Renal cortex interstitium (tissue), 15 donors: ENCODE measurements around the gene ZKSCAN2. TPM values are rescaled to one million over a fixed set of nuclear protein-coding genes. Genes with fewer than 3 reads are reported as not detected.

ENCODE experiments used
- DNase-seq, 11 donors: peaks; one replicate each; pipeline ENCODE4 v3.0.0-alpha.2; 2013; ENCODE audit warnings: low read depth in 9 of 11, low spot score in 4 of 11; ENCODE audit errors: extremely low read depth in 1 of 11
- long read RNA-seq, 16 experiments: transcript quantifications; one replicate each; lab custom pipeline, GENCODE V29; 2026
- polyA plus RNA-seq, 3 donors: library from polyadenylated mRNA; unstranded; fragments of 120-200 nt; gene quantifications; one replicate each; pipeline ENCODE4 v1.2.1, GENCODE V29; 2013; ENCODE audit not compliant: insufficient read length in 3 of 3

ZKSCAN2 gene
- polyA plus RNA-seq, result 10 to 100 TPM; 10.8 to 13.6 (median 12.4) TPM
- long read RNA-seq, donor 1, full-length matches to known transcripts, result 2 of 2 reads
- long read RNA-seq, donor 1, partial matches to known transcripts, result 0 of 2 reads
- long read RNA-seq, donor 1, other reads (novel, unspliced or antisense), result 0 of 2 reads
- long read RNA-seq, donor 2, partial matches to known transcripts, result 0 of 2 reads
- long read RNA-seq, donor 2, other reads (novel, unspliced or antisense), result 0 of 2 reads
- long read RNA-seq, donor 3, full-length matches to known transcripts, result 2 of 2 reads
- long read RNA-seq, donor 3, partial matches to known transcripts, result 0 of 2 reads
- long read RNA-seq, donor 3, other reads (novel, unspliced or antisense), result 0 of 2 reads
- long read RNA-seq, donor 4, full-length matches to known transcripts, result 2 of 2 reads
- long read RNA-seq, donor 4, partial matches to known transcripts, result 0 of 2 reads
- long read RNA-seq, donor 4, other reads (novel, unspliced or antisense), result 0 of 2 reads
- long read RNA-seq, donor 5, result 0 reads
- long read RNA-seq, donor 6, full-length matches to known transcripts, result 2 of 12 reads
- long read RNA-seq, donor 6, partial matches to known transcripts, result 10 of 12 reads
- long read RNA-seq, donor 6, other reads (novel, unspliced or antisense), result 0 of 12 reads
- long read RNA-seq, donor 7, result 0 reads
- long read RNA-seq, donor 8, result 0 reads
- long read RNA-seq, donor 9, full-length matches to known transcripts, result 2 of 2 reads
- long read RNA-seq, donor 9, partial matches to known transcripts, result 0 of 2 reads
- long read RNA-seq, donor 9, other reads (novel, unspliced or antisense), result 0 of 2 reads
- long read RNA-seq, donor 10, full-length matches to known transcripts, result 4 of 4 reads
- long read RNA-seq, donor 10, partial matches to known transcripts, result 0 of 4 reads
- long read RNA-seq, donor 10, other reads (novel, unspliced or antisense), result 0 of 4 reads
- long read RNA-seq, donor 11, full-length matches to known transcripts, result 3 of 3 reads
- long read RNA-seq, donor 11, partial matches to known transcripts, result 0 of 3 reads
- long read RNA-seq, donor 11, other reads (novel, unspliced or antisense), result 0 of 3 reads
- long read RNA-seq, donor 12, full-length matches to known transcripts, result 1 of 1 reads
- long read RNA-seq, donor 12, partial matches to known transcripts, result 0 of 1 reads
- long read RNA-seq, donor 12, other reads (novel, unspliced or antisense), result 0 of 1 reads
- long read RNA-seq, donor 13, result 0 reads
- long read RNA-seq, donor 14, full-length matches to known transcripts, result 1 of 1 reads
- long read RNA-seq, donor 14, partial matches to known transcripts, result 0 of 1 reads
- long read RNA-seq, donor 14, other reads (novel, unspliced or antisense), result 0 of 1 reads
- long read RNA-seq, donor 15, result 0 reads
- long read RNA-seq, donor 16, full-length matches to known transcripts, result 4 of 19 reads
- long read RNA-seq, donor 16, partial matches to known transcripts, result 15 of 19 reads
- long read RNA-seq, donor 16, other reads (novel, unspliced or antisense), result 0 of 19 reads

GRCh38 chr16:25257470-25257955, at the start of gene ZKSCAN2:
TSS of gene ZKSCAN2 (minus strand) at chr16:25257845. CDS start at chr16:25257127, 718 bp downstream.
- peak; percentile 55 to 85 (median 78) for DNase-seq

GRCh38 chr16:25299792-25300590, 42.3 kb upstream of the ZKSCAN2 start:
- DNase-seq, result no peak

- DNase-seq, result no peak
Observed at GRCh38 chr16:25298165-25298872, 40.7 kb upstream of the ZKSCAN2 start.

GRCh38 chr16:25297151-25297787, 39.6 kb upstream of the ZKSCAN2 start:
- no peak for DNase-seq

GRCh38 chr16:25291580-25291979, 33.9 kb upstream of the ZKSCAN2 start:
- DNase-seq, result no peak

GRCh38 chr16:25289466-25289865, 31.8 kb upstream of the ZKSCAN2 start:
- DNase-seq, result no peak

- no peak for DNase-seq
Observed at GRCh38 chr16:25279491-25279890, 21.8 kb upstream of the ZKSCAN2 start.

- no peak for DNase-seq
Observed at GRCh38 chr16:25271421-25271820, 13.8 kb upstream of the ZKSCAN2 start.

- no peak for DNase-seq
Observed at GRCh38 chr16:25270577-25270976, 12.9 kb upstream of the ZKSCAN2 start.

- no peak for DNase-seq
Observed at GRCh38 chr16:25269879-25270278, 12.2 kb upstream of the ZKSCAN2 start.

- DNase-seq, result no peak
Observed at GRCh38 chr16:25265968-25266367, 8.3 kb upstream of the ZKSCAN2 start.

- DNase-seq, result peak in 7 of 11 donors; percentile 2 to 33 (median 8)
Observed at GRCh38 chr16:25264597-25264996, 7.0 kb upstream of the ZKSCAN2 start.

GRCh38 chr16:25260416-25260815, 2.8 kb upstream of the ZKSCAN2 start:
- no peak for DNase-seq

- DNase-seq, result no peak
Observed at GRCh38 chr16:25258861-25259179, 1.2 kb upstream of the ZKSCAN2 start.

- DNase-seq, result peak; percentile 15 to 84 (median 78)
Observed at GRCh38 chr16:25257956-25258860, 563 bp upstream of the ZKSCAN2 start.
